ENCODE results near the gene LRRC53. TPM values are rescaled to one million over a fixed set of nuclear protein-coding genes. Genes with fewer than 3 reads are reported as not detected.

The LRRC53 gene
- polyA plus RNA-seq, 1 donor (not counting 4 experiments of a cell fraction or from before 2014, with no cell fraction given): not detected

GRCh38 chr1:74485622-74486021 lies 26.8 kb downstream of the LRRC53 start:
- Histone ChIP-seq H4K20me1 (ENCODE audit: control insufficient read depth, extremely low read depth, insufficient read depth, low read length) (no peaks in the 10 kb centered on the region), H3K27ac (ENCODE audit: control insufficient read depth, insufficient read depth, low read length) (no peak overlapping the region), H3K9ac (ENCODE audit: control insufficient read depth, extremely low read depth, insufficient read depth, low read length) (no peak overlapping the region), H3K79me2 (ENCODE audit: control insufficient read depth, insufficient read depth, low read length) (no peaks in the 10 kb centered on the region), H3K4me1 (ENCODE audit: control insufficient read depth, extremely low read depth, insufficient read depth, low read length) (no peaks in the 10 kb centered on the region), H2AFZ (ENCODE audit: control insufficient read depth, low read length) (no peak overlapping the region), H3K4me3 (ENCODE audit: control insufficient read depth in 2 of 3, extremely low read depth in 1 of 3, insufficient read depth in 2 of 3, low read depth in 1 of 3, low read length in 3 of 3) (no peak overlapping the region), H3K4me2 (ENCODE audit: control insufficient read depth, extremely low read depth, insufficient read depth, low read depth, low read length) (no peak overlapping the region), H3K9me3 (ENCODE audit: control insufficient read depth, low read depth, low read length) (no peaks in the 10 kb centered on the region), H3K27me3 (ENCODE audit: control insufficient read depth, extremely low read depth, insufficient read depth, low read length) (no peaks in the 10 kb centered on the region), H3K9me1 (ENCODE audit: control insufficient read depth, extremely low read depth, insufficient read depth, low read length) (no peaks in the 10 kb centered on the region), H3K36me3 (ENCODE audit: control insufficient read depth in 2 of 2, extremely low read depth in 1 of 2, insufficient read depth in 2 of 2, low read length in 2 of 2) (no peaks in the 10 kb centered on the region)
- FAIRE-seq (no peak), DNase-seq (ENCODE audit: low read depth, low spot score) (no peak)
- dilution Hi-C loops (cut with MboI; ENCODE audit: extremely low pct_ligation_motif_present, low sequenced_read_pairs): no loop called here
- TF ChIP-seq, protein P1, sequence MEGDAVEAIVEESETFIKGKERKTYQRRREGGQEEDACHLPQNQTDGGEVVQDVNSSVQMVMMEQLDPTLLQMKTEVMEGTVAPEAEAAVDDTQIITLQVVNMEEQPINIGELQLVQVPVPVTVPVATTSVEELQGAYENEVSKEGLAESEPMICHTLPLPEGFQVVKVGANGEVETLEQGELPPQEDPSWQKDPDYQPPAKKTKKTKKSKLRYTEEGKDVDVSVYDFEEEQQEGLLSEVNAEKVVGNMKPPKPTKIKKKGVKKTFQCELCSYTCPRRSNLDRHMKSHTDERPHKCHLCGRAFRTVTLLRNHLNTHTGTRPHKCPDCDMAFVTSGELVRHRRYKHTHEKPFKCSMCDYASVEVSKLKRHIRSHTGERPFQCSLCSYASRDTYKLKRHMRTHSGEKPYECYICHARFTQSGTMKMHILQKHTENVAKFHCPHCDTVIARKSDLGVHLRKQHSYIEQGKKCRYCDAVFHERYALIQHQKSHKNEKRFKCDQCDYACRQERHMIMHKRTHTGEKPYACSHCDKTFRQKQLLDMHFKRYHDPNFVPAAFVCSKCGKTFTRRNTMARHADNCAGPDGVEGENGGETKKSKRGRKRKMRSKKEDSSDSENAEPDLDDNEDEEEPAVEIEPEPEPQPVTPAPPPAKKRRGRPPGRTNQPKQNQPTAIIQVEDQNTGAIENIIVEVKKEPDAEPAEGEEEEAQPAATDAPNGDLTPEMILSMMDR (optimal IDR thresholded peaks at IDR 0.05 in 1 of 3, IDR thresholded peaks at IDR 0.05 in 1 of 3, conservative IDR thresholded peaks at IDR 0.05 in 1 of 3; ENCODE audit: extremely low read depth in 1 of 3, insufficient read depth in 2 of 3, low read length in 3 of 3): no peak
- no peak for TF ChIP-seq EZH2 (IDR thresholded peaks at IDR 0.05; ENCODE audit: low read length)

- Histone ChIP-seq H3K27me3 (ENCODE audit: control insufficient read depth, extremely low read depth, insufficient read depth, low read length) (no peaks in the 10 kb centered on the region), H3K9me3 (ENCODE audit: control insufficient read depth, low read depth, low read length) (no peaks in the 10 kb centered on the region), H3K79me2 (ENCODE audit: control insufficient read depth, insufficient read depth, low read length) (no peaks in the 10 kb centered on the region), H3K4me3 (ENCODE audit: control insufficient read depth in 2 of 3, extremely low read depth in 1 of 3, insufficient read depth in 2 of 3, low read depth in 1 of 3, low read length in 3 of 3) (no peak overlapping the region), H4K20me1 (ENCODE audit: control insufficient read depth, extremely low read depth, insufficient read depth, low read length) (no peaks in the 10 kb centered on the region), H3K36me3 (ENCODE audit: control insufficient read depth in 2 of 2, extremely low read depth in 1 of 2, insufficient read depth in 2 of 2, low read length in 2 of 2) (no peaks in the 10 kb centered on the region), H3K9ac (ENCODE audit: control insufficient read depth, extremely low read depth, insufficient read depth, low read length) (no peak overlapping the region), H3K4me2 (ENCODE audit: control insufficient read depth, extremely low read depth, insufficient read depth, low read depth, low read length) (no peak overlapping the region), H2AFZ (ENCODE audit: control insufficient read depth, low read length) (no peak overlapping the region), H3K4me1 (ENCODE audit: control insufficient read depth, extremely low read depth, insufficient read depth, low read length) (no peaks in the 10 kb centered on the region), H3K27ac (ENCODE audit: control insufficient read depth, insufficient read depth, low read length) (no peak overlapping the region), H3K9me1 (ENCODE audit: control insufficient read depth, extremely low read depth, insufficient read depth, low read length) (no peaks in the 10 kb centered on the region)
- DNase-seq (ENCODE audit: low read depth, low spot score): no peak
- no peak for FAIRE-seq
- dilution Hi-C loops (cut with MboI; ENCODE audit: extremely low pct_ligation_motif_present, low sequenced_read_pairs): no loop called here
- TF ChIP-seq, protein P1 (optimal IDR thresholded peaks at IDR 0.05 in 1 of 3, IDR thresholded peaks at IDR 0.05 in 1 of 3, conservative IDR thresholded peaks at IDR 0.05 in 1 of 3; ENCODE audit: extremely low read depth in 1 of 3, insufficient read depth in 2 of 3, low read length in 3 of 3): no peak
- TF ChIP-seq EZH2 (IDR thresholded peaks at IDR 0.05; ENCODE audit: low read length): no peak
Measured at GRCh38 chr1:74481607-74482006, 30.8 kb downstream of the LRRC53 start.
